Activated CD4-positive, alpha-beta T cell treated with anti-CD3 and anti-CD28 coated beads, Interleukin-2, amount 50 U/mL, for 16 hours (primary cell): ENCODE measurements around the gene DDAH2.

Experiments used
- DNase-seq: peaks from one replicate; pipeline ENCODE4 v3.0.0-alpha.2; 2020

DDAH2 gene

DNA sequence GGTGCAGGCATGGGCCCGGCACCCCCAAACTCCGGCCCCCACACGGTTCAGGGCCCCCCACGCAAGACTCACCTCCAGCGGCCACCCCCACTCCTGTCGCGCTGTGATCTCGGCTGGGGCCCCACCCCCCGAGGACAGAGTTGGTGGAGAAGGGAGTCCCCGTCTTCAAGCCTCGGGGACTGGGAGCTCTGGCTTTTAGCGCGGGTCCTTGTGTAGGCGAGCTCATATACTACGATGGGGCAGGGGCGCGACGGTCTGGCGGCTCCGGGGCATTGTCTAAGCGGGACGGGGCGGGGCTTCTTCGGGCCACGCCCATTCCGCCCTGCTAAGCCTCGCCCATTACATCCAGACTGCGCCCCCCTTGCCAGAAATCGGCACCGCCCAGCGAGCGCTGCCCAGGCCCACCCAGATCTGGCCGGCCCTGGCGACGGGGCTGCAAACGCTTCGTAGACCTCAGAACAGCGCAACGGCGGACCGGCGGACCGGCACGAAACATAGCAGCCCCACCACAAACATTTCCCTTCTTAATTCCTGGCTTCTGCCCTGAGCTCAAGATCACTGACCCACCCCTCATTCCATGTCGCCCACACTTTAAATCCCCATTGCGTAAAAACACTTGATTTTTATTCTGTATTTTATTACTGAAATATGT lies 1.0 kb upstream of the DDAH2 start:
- peak; percentile 67 for DNase-seq

- peak; percentile 81 for DNase-seq
Measured at GRCh38 chr6:31729515-31729978, 448 bp upstream of the DDAH2 start.

GRCh38 chr6:31727717-31728671 lies 1.1 kb downstream of the DDAH2 start:
- DNase-seq, result no peak

DNA sequence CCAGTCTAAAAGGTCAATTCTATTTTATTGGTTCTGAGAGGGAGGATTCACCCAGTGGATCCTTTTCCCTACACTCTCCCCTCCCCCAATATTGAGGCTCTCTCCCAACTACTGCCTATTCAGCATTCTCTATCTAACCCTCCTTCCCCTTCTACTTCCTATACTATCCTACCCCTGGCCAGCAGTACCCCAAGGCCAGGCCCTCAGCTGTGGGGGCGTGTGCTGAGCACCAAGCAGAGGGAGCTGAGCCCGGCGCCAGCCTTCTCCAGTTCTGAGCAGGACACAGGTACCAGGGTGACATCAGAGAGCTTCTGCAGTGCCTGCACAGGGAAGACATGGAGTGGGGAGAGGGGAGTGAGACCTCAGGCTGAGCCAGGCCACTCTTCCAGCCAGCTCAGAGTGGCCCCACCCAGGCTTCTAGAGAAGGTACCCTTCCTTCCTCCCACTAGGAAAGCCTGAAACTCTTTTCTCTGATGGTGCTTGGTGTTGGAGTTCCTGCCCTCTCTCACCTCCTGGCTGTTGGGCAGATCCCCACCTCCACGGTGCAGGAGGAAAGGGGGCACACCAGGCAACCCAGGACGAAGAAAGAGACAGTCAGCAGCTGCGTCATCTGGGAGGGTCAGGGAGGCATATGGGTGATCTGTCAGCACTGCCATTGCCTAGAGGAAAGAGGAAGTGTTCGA lies 1.9 kb downstream of the DDAH2 start:
- DNase-seq, result no peak

DNA sequence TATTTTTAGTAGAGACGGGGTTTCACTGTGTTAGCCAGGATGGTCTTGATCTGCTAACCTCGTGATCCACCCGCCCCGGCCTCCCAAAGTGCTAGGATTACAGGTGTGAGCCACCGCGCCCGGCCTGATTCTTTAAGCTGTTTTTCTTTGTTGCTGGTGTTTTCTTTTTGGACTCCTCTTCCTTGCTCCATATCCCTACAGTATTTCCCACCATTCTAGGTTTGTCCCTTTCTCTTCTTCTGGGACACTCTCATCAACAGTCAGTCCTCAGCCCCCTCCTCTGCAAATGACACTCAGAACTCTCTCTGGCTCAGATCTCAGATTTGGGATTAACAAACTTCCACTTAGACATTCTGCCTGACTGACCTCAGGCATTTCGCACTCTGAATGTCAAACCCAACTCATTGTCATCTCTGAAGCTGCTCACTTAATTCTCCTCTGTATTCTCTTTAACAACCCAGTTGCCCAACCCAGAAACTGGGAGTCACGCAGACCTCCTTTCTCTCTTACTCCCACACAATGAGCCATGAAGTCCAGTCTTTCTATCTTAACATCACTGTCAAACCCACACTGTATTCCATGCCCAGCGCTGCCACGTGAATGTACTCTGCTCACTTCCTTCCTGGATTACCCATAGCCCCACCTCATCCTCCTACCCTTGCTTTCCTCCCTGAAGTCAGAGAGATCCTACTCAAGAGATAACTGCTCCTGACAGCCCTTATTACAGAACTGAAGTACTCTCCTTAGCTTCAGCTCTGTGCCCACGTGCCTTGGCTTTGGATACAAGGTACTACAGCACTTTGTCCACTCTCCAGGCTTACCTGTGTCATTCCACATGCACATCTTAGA lies 3.4 kb downstream of the DDAH2 start:
- no peak for DNase-seq

GRCh38 chr6:31723980-31724691 lies 5.0 kb downstream of the DDAH2 start:
- DNase-seq, result no peak

DNA sequence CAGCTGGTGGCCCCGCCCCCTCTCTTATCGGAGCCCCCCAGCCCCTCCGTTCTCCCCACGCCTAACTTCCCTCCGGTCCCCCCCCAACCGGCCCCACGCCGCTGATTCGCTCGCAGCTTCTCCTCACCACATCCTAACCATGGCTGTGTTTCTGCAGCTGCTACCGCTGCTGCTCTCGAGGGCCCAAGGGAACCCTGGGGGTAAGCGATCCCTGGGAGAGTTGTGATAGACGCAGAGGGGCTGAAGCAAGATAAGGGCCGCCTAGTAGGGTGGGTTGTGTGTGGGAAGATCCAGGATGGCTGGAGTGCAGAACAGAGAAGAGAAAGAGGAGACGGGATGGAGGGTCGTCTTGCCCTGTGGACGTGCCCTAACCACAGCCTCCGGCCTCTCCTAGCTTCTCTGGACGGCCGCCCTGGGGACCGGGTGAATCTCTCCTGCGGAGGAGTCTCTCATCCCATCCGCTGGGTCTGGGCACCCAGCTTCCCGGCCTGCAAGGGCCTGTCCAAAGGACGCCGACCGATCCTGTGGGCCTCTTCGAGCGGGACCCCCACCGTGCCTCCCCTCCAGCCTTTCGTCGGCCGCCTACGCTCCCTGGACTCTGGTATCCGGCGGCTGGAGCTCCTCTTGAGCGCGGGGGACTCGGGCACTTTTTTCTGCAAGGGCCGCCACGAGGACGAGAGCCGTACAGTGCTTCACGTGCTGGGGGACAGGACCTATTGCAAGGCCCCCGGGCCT lies 5.7 kb downstream of the DDAH2 start, which contains the start of gene MPIG6B:
TSS of gene MPIG6B (plus strand) at position 129 of the 735 bp plus-strand sequence. CDS start at position 140, 11 bp downstream.
- DNase-seq, result no peak

DNA sequence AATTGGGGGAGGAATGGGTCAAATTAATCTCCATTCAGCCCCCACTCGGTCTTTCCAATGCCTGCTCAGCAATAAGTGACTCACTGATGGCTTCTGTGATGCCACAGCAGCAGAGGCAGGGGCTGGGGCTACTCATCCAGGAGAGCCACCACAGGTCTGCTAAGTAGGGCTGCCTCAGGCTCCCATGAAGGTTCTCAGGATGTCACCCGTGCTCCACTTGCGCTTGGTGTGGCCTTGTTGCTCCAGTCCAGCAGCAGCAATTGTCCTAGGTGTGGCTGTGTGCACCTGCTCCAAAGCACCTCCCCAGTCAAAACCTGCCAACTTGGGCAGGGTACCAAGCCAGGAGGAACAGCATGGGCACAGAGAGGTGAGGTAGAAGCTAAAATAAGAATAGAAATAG lies 6.9 kb downstream of the DDAH2 start:
- DNase-seq, result no peak

DNA sequence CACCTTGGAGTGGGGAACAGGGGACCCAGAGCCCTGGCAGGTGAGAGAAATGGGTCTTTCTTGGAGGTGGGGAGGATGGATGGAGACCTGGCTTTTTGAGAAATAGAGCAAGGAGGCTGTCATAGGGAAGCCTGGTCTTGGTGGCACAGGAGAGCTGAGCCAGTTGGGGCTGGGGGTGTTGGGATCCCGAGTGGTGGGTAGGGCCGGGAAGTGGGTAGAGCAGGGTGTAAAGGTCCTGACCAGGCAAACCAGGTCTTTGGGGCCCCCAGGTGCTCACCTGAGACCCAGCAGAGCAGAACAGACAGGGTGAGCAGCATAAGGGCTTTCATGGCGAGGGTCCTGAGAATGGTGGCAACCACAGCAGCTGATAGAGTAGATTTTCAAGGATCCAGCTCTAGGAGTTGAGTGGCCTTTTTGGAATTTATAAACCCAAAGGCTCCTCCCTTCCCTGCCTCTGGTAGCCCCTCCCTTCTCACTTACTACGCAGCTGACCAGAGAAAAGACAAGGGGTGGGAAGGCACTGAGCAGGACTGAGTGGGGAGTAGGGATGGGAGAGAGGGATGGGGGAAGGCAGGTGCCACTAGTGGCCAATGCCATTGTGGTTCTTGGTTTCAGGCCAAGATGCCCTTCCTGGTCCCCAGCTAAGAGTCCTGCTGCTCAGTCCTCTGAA lies 7.6 kb downstream of the DDAH2 start, which contains the start of gene LY6G6C:
TSS of gene LY6G6C (minus strand) at position 396 of the 670 bp plus-strand sequence. CDS start at position 329, 67 bp downstream.
- DNase-seq, result no peak

DNA sequence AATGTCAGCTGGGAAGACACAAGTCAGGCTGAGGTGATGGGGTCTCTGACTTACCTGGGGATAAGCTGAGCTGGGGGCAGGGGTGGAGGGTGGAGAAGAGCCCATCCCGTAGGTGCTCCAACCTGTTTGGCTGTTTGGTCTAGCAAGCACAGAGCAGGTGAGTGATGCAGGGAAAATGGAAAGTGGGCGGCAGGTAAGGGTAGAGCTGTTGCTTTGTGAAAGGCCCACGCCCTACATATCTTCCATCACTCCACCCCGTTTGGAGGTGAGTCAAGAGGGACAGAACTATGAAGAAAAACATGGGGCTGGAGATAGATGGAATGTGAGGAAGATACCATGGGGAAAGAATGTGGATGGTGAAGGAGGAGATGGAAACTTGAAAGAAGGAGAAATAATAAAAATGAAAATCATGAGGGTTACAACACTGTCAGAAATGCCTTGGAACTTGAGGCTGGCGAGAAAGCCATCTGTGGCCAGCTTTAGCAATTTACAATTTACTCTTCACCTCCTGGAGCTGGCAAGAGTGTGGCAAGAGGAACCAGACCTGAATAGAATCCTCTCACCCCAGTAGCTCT lies 8.8 kb downstream of the DDAH2 start:
- no peak for DNase-seq

DNA sequence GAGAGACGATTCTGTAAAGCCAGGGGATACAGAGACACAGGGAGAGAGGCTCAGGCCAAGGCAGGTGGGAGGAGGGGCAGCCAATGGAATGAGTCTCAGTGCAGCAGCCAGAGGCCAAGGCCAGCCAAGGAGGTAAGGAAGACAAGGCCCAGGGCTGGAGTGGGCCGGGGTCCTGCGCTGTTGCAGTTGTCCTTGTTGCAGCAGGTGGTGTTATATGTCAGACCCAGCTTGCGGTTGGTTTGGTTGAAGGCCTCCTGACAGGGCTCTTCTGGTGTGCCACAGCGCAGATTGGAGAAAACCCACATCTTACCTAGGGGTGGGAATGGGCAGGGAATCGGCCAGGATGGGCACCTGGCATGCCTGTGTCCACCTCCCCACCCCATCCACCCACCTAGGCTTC lies 10.1 kb downstream of the DDAH2 start:
- no peak for DNase-seq

- DNase-seq, result no peak
Measured at GRCh38 chr6:31718265-31718664, 10.8 kb downstream of the DDAH2 start.

DNA sequence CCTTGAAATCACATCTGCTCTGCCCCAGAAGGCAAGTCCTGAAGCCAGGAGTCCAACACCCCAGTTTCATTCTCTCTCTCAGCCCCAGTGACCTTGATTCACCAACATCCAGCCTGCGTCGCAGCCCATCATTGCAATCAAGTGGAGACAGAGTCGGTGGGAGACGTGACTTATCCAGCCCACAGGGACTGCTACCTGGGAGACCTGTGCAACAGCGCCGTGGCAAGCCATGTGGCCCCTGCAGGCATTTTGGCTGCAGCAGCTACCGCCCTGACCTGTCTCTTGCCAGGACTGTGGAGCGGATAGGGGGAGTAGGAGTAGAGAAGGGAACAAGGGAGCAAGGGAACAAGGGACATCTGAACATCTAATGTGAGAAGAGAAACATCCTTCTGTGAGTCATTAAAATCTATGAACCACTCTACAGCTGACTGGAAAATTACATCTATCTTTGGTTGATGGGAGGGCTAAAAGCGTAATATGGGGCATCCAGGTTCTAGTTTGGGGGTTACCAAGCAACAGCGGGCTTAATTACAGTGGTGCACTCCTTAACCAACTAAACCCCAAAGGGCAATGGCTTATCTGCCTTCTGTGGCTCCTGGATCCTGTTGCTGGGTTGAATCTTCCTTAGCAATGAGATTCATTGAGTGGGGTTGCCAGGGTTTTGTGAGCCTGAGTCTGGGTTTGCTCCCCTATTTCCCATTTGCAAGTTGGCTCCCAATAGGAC lies 11.4 kb downstream of the DDAH2 start:
- DNase-seq, result no peak

GRCh38 chr6:31715022-31715958 lies 13.8 kb downstream of the DDAH2 start, which contains the start of gene LY6G6D:
LY6G6D (plus strand) TSS chr6:31715348; CDS start chr6:31715356, 8 bp downstream.
- DNase-seq, result no peak

DNA sequence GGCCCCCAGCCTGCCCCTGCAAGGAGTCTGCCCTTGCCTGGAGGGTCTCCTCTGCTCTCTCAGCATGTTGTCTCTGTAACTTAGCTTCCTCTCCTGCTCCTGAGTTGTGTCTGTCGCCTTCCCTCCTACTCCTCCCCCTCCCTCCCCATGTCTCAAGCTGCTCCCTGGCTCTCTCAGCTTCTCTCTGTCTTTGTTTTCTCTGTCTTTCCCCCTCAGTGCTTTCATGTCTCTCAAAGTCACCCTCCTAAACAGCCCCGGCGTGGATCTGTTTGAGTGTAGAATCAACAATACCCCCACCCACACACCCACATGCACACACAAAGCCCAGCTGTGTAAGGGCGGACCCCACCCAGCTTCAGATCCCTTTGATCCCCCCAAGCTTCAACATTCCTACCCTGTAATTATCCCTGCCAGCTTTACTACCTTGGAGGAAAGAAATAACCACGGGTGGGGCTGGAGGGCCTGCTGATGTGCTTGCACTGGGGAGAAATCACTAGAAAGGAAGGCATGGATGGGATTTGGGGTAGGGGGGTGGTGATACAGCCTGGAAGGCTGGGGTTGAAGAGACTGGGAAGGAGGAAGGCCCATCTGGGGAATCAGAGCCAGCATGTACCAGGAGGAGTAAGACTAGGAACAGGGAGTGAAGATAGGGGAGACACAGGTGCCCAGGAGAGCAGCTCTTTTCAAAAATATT lies 15.0 kb downstream of the DDAH2 start:
- DNase-seq, result no peak

GRCh38 chr6:31713465-31713864 lies 15.6 kb downstream of the DDAH2 start:
- no peak for DNase-seq

DNA sequence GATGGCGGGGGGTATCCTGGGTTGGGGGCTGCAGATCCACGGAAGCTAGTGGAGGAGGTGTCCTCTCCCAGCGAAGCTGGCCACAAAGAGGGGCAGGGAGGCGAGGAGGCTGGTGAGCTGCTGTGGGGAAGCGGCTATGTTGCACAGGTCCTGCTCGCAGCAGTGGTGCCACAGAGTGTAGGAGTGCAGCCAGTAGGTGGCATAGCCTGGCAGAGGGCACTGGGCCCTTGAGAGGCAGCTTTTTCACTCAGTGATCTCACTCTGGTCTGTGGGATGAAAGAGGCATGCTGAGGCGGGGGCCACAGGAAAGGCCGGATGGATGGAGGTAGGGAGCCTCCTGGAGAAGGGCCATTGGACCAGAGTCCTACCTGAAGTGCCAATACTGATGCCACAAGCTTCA lies 16.8 kb downstream of the DDAH2 start:
- no peak for DNase-seq
